RWPE1 (cell line): Measurements from ENCODE around the gene GVQW3.

Source experiments
- CTCF ChIA-PET: fragments of 350-600 bp; sonication (Branson Sonifier 250); formaldehyde crosslinking; extraction: SDS; loops from one replicate; lab custom pipeline; 2021; lab: Yijun Ruan, JAX
- POLR2A ChIA-PET: fragments of 400-600 bp; formaldehyde crosslinking; extraction: SDS; loops from one replicate; lab custom pipeline; 2020; ENCODE audit warnings: antibody characterized with exemption; ENCODE audit not compliant: low non-redundant PET; lab: Yijun Ruan, JAX
- DNase-seq: peaks from one replicate; pipeline ENCODE4 v3.0.0; 2012; ENCODE audit warnings: low spot score
- H3K27ac ChIP-seq: fragments of 450-650 bp; 2 replicates; pipeline ENCODE4 v1.5.1; 2017
- TF ChIP-seq, protein P1 (sequence below): fragments of 450-650 bp; conservative IDR thresholded peaks from 2 replicates; pipeline ENCODE4 v1.5.1; 2017; ENCODE audit warnings: low read depth, mild to moderate bottlenecking

Gene GVQW3

DNA sequence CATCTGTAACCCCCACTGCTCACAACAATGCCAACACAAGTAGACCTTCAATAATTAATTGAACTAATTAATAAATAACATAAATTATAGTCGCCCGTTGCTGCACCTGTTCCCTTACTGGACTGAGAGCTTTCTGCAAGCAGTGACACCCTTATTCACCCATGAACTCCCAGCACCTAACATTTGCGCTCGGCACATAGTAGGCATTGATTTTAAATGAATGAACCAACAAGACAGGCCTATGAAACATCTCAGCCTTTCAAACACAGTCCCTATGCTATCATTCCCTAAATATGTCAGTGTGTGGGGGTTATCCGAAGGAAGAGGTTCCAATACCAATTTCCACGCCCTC is 1.3 kb upstream of the GVQW3 start:
- DNase-seq: no peak
- ChIA-PET POLR2A (no interaction called here), CTCF (no interaction called here)
- H3K27ac ChIP-seq: no peak overlapping the region
- TF ChIP-seq, protein P1, sequence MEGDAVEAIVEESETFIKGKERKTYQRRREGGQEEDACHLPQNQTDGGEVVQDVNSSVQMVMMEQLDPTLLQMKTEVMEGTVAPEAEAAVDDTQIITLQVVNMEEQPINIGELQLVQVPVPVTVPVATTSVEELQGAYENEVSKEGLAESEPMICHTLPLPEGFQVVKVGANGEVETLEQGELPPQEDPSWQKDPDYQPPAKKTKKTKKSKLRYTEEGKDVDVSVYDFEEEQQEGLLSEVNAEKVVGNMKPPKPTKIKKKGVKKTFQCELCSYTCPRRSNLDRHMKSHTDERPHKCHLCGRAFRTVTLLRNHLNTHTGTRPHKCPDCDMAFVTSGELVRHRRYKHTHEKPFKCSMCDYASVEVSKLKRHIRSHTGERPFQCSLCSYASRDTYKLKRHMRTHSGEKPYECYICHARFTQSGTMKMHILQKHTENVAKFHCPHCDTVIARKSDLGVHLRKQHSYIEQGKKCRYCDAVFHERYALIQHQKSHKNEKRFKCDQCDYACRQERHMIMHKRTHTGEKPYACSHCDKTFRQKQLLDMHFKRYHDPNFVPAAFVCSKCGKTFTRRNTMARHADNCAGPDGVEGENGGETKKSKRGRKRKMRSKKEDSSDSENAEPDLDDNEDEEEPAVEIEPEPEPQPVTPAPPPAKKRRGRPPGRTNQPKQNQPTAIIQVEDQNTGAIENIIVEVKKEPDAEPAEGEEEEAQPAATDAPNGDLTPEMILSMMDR: no peak

DNA sequence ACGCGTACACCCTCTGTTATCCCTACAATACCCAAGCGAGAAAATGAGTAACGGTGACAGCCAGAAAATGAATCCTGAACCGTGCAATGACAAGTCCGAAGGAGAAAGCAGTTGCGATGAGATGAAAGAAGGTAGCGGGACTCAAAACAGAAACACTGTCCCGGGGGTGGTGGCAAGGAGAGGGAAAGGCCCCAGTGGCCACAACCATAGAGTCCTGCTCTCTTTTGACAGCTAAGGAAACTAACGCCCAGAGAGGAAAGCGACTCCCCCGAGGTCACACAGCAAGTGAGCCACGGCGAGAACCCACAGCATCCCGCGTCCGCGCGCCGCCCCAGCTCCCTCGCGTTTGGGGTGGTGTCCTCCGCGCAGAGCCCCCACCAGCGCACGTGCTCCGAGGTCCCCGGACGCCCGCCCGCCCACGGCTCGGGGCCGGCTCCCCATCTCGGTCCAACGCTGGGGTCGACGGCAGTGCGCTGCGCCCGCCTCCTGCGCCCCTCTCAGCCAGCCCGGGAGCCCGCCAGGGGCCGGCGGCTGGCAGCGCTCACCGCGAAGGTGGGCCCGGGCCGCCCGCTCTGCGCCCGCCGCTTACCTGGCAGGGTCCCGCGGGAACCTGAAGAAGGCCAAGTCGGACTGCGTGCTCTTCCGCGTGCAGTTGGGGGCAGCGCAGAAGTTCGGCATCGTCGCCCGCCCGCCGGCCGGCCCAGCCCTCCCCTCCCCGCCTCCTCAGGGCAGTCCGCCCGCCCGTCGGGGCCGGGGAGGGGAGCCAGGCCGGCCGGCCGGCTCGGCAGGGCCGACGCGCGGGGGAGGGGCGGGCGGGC is 755 bp upstream of the GVQW3 start:
- DNase-seq: peak; percentile 21
- H3K27ac ChIP-seq: peak overlapping the region; percentile 85
- TF ChIP-seq, protein P1: no peak
- ChIA-PET CTCF (no interaction called here), POLR2A (no interaction called here)

GRCh38 chr11:76382209-76382608 is 1.1 kb downstream of the GVQW3 start:
- H3K27ac ChIP-seq: no peak overlapping the region
- TF ChIP-seq, protein P1: no peak
- no peak for DNase-seq
- POLR2A ChIA-PET: no interaction called here
- CTCF ChIA-PET: interaction anchor here (0.7 kb wide), 1 partner anchor 451 kb away, joined by 4 read pairs; no protein-coding TSS in a partner anchor

DNA sequence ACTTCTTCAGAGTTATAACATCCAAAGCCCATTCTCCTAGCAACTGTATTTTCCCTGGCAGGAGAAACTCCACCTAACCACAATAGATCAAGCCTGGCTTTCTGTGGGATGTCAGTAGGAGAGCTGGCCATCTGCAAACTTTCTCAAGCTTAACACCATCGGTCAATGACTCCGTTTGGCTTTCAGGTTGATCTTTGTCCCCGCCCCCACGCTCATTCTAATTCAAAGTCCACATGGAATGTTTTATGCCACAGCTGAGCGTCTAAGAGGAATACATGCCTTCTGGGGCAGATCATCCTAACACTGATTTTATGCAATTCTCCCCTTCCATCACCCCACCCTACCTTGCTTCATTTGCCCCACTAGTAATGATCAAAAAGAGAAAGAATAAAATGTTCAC is 4.8 kb downstream of the GVQW3 start:
- DNase-seq: no peak
- CTCF ChIA-PET: no interaction called here
- POLR2A ChIA-PET: no interaction called here
- no peak overlapping the region for H3K27ac ChIP-seq
- TF ChIP-seq, protein P1: no peak

- no peak overlapping the region for H3K27ac ChIP-seq
- ChIA-PET POLR2A (no interaction called here), CTCF (no interaction called here)
- no peak for DNase-seq
- TF ChIP-seq, protein P1: no peak
Observed at GRCh38 chr11:76388408-76388807, 7.3 kb downstream of the GVQW3 start.

- no peak for DNase-seq
- ChIA-PET POLR2A (no interaction called here), CTCF (no interaction called here)
- no peak overlapping the region for H3K27ac ChIP-seq
- TF ChIP-seq, protein P1: no peak
Observed at GRCh38 chr11:76391021-76391420, 9.9 kb downstream of the GVQW3 start.
